Measurements from ENCODE around the gene RGS4.

DNA sequence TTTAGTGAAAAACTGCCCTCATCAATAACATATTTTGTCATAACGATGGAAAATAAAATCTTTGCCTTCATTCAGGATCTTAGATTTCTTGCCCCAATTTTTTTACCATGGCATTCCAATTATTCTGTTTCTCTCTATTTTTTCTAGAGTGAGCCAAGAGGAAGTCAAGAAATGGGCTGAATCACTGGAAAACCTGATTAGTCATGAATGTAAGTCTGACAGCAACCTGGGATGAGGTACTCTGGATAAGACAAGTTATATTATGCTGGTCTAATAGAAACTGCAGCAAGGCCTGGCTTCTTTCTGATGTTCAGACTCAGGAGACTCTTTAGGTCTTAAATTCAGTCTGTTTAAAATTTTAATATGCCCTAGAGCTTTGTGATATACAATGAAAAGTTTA lies 3.5 kb downstream of the RGS4 start:
- TF ChIP-seq FOXA1 (IDR thresholded peaks at IDR 0.05), result no peak
- TF ChIP-seq SP1 (IDR thresholded peaks at IDR 0.05), result no peak
- TF ChIP-seq SUZ12 (IDR thresholded peaks at IDR 0.05), result no peak
- TF ChIP-seq NFRKB (IDR thresholded peaks at IDR 0.05), result no peak
- TF ChIP-seq BHLHE40 (IDR thresholded peaks at IDR 0.05; ENCODE audit: borderline replicate concordance), result no peak
- no peak for TF ChIP-seq FOXK2 (IDR thresholded peaks at IDR 0.05)
- no peak for TF ChIP-seq HDGF (IDR thresholded peaks at IDR 0.05; ENCODE audit: borderline replicate concordance)
- no peak for TF ChIP-seq L3MBTL2 (conservative IDR thresholded peaks at IDR 0.05)
- no peak for TF ChIP-seq TARDBP (IDR thresholded peaks at IDR 0.05)
- no peak for TF ChIP-seq ARNT (IDR thresholded peaks at IDR 0.05)
- TF ChIP-seq ZNF384 (IDR thresholded peaks at IDR 0.05), result no peak
- no peak for TF ChIP-seq CTBP1 (IDR thresholded peaks at IDR 0.05; ENCODE audit: borderline replicate concordance)
- no peak for TF ChIP-seq FOXM1 (IDR thresholded peaks at IDR 0.05; ENCODE audit: borderline replicate concordance)
- TF ChIP-seq ELF4 (IDR thresholded peaks at IDR 0.05), result no peak

All from HEK293T (cell line).